Endothelial cell (in vitro differentiated cells): Measurements from ENCODE around the gene AGPAT3. TPM values are rescaled to one million over a fixed set of nuclear protein-coding genes. Genes with fewer than 3 reads are reported as not detected.

Source experiments
- DNase-seq: peaks from one replicate; pipeline ENCODE4 v3.0.0; 2021; ENCODE audit warnings: low spot score
- H3K27ac Mint-ChIP-seq: one replicate; pipeline ENCODE4 v1.8.0; 2021; ENCODE audit warnings: mixed read lengths, inconsistent platforms; ENCODE audit not compliant: unreplicated experiment
- H3K27me3 Mint-ChIP-seq: one replicate; pipeline ENCODE4 v1.8.0; 2021; ENCODE audit warnings: mild to moderate bottlenecking, moderate library complexity, mixed read lengths, inconsistent platforms; ENCODE audit not compliant: unreplicated experiment
- H3K36me3 Mint-ChIP-seq: one replicate; pipeline ENCODE4 v1.8.0; 2021; ENCODE audit warnings: mild to moderate bottlenecking, low read depth, mixed read lengths, inconsistent platforms; ENCODE audit not compliant: unreplicated experiment
- H3K4me1 Mint-ChIP-seq: one replicate; pipeline ENCODE4 v1.8.0; 2021; ENCODE audit warnings: mild to moderate bottlenecking, mixed read lengths, inconsistent platforms; ENCODE audit not compliant: unreplicated experiment
- H3K4me3 Mint-ChIP-seq: one replicate; pipeline ENCODE4 v1.8.0; 2021; ENCODE audit warnings: mild to moderate bottlenecking, mixed read lengths, inconsistent platforms; ENCODE audit not compliant: unreplicated experiment
- H3K9me3 Mint-ChIP-seq: one replicate; pipeline ENCODE4 v1.8.0; 2021; ENCODE audit warnings: mixed read lengths, inconsistent platforms; ENCODE audit not compliant: unreplicated experiment
- CTCF ChIP-seq: fragments of 200-600 bp; sonication (generic); IDR thresholded peaks from one replicate; pipeline ENCODE4 v1.5.0; 2021; ENCODE audit warnings: antibody characterized with exemption; ENCODE audit not compliant: unreplicated experiment
- total RNA-seq: library from RNA; stranded (reverse); fragmentation: NEBNext Ultra II Directional; extraction: Animal tissue kit (Norgen Biotek cat#: 25700); gene quantifications from one replicate; pipeline ENCODE4 v1.2.1, GENCODE V29; 2021; ENCODE audit not compliant: unreplicated experiment

Gene AGPAT3
- total RNA-seq, 1 donor from 2014 or later, result 22.6 TPM

GRCh38 chr21:43981151-43981870 lies 116.3 kb downstream of the AGPAT3 start:
- Mint-ChIP-seq H3K27me3 (peaks cover 2% of the 10 kb centered on the region), H3K4me3 (no peak overlapping the region), H3K27ac (no peak overlapping the region), H3K36me3 (no peaks in the 10 kb centered on the region), H3K9me3 (no peaks in the 10 kb centered on the region), H3K4me1 (peaks cover 6% of the 10 kb centered on the region)
- no peak for TF ChIP-seq CTCF
- no peak for DNase-seq

- TF ChIP-seq CTCF, result no peak
- peaks cover 6% of the 10 kb centered on the region for H3K4me1 Mint-ChIP-seq
- H3K27ac Mint-ChIP-seq, result no peak overlapping the region
- H3K9me3 Mint-ChIP-seq, result no peaks in the 10 kb centered on the region
- DNase-seq, result no peak
- no peak overlapping the region for H3K4me3 Mint-ChIP-seq
- H3K27me3 Mint-ChIP-seq, result peaks cover 2% of the 10 kb centered on the region
- no peaks in the 10 kb centered on the region for H3K36me3 Mint-ChIP-seq
These were observed 116.8 kb downstream of the AGPAT3 start for GRCh38 chr21:43981871-43982210.

GRCh38 chr21:43982489-43983078 lies 117.6 kb downstream of the AGPAT3 start:
- H3K27me3 Mint-ChIP-seq, result peaks cover 2% of the 10 kb centered on the region
- H3K4me1 Mint-ChIP-seq, result peaks cover 6% of the 10 kb centered on the region
- TF ChIP-seq CTCF, result no peak
- no peak for DNase-seq
- no peaks in the 10 kb centered on the region for H3K9me3 Mint-ChIP-seq
- no peak overlapping the region for H3K27ac Mint-ChIP-seq
- H3K36me3 Mint-ChIP-seq, result no peaks in the 10 kb centered on the region
- no peak overlapping the region for H3K4me3 Mint-ChIP-seq

- Mint-ChIP-seq H3K4me3 (no peak overlapping the region), H3K36me3 (no peaks in the 10 kb centered on the region), H3K27ac (no peak overlapping the region), H3K9me3 (no peaks in the 10 kb centered on the region), H3K27me3 (peaks cover 2% of the 10 kb centered on the region), H3K4me1 (peaks cover 6% of the 10 kb centered on the region)
- DNase-seq, result no peak
- TF ChIP-seq CTCF, result no peak
These were observed 118.4 kb downstream of the AGPAT3 start for GRCh38 chr21:43983390-43983789.

- DNase-seq, result no peak
- no peaks in the 10 kb centered on the region for H3K9me3 Mint-ChIP-seq
- H3K27me3 Mint-ChIP-seq, result peaks cover 2% of the 10 kb centered on the region
- no peaks in the 10 kb centered on the region for H3K36me3 Mint-ChIP-seq
- peaks cover 6% of the 10 kb centered on the region for H3K4me1 Mint-ChIP-seq
- no peak for TF ChIP-seq CTCF
- no peak overlapping the region for H3K4me3 Mint-ChIP-seq
- H3K27ac Mint-ChIP-seq, result no peak overlapping the region
These were observed 118.9 kb downstream of the AGPAT3 start for GRCh38 chr21:43983860-43984420.
